Mesenchymal stem cell (in vitro differentiated cells and primary cell): ENCODE data around the gene RALGPS1.

ENCODE experiments used
- DNase-seq: peaks from one replicate; pipeline ENCODE4 v3.0.0-alpha.2; 2013
- H2AFZ ChIP-seq: one replicate; pipeline ENCODE4 v1.6.1; 2013; ENCODE audit warnings: low read depth, mild to moderate bottlenecking, control low read depth, inconsistent platforms, low read length, moderate library complexity
- H2AK5ac ChIP-seq: 2 replicates; pipeline ENCODE4 v1.6.1; 2013; ENCODE audit warnings: low read length, moderate library complexity, mild to moderate bottlenecking, inconsistent platforms; ENCODE audit not compliant: severe bottlenecking
- H2BK120ac ChIP-seq: one replicate; pipeline ENCODE4 v1.6.1; 2013; ENCODE audit warnings: low read depth, mild to moderate bottlenecking, inconsistent platforms, low read length, moderate library complexity
- H2BK12ac ChIP-seq, 2 experiments: one replicate each; pipeline ENCODE4 v1.6.1; 2013; ENCODE audit warnings: inconsistent platforms in 2 of 2, low read length in 2 of 2, mild to moderate bottlenecking in 2 of 2, moderate library complexity in 2 of 2, control low read depth in 1 of 2
- H2BK15ac ChIP-seq: one replicate; pipeline ENCODE4 v1.6.1; 2013; ENCODE audit warnings: mild to moderate bottlenecking, low read depth, inconsistent platforms; ENCODE audit not compliant: poor library complexity, severe bottlenecking
- H2BK5ac ChIP-seq: 2 replicates; pipeline ENCODE4 v1.6.1; 2013; ENCODE audit warnings: low read depth, mild to moderate bottlenecking, low read length, control low read depth, inconsistent platforms; ENCODE audit not compliant: poor library complexity, severe bottlenecking
- H3K14ac ChIP-seq, 2 experiments: one replicate each; pipeline ENCODE4 v1.6.1; 2013; ENCODE audit warnings: inconsistent platforms in 2 of 2, low read length in 2 of 2, control low read depth in 1 of 2, mild to moderate bottlenecking in 1 of 2, moderate library complexity in 1 of 2
- H3K18ac ChIP-seq, 2 experiments: one replicate each; pipeline ENCODE4 v1.6.1; 2013; ENCODE audit warnings: inconsistent platforms in 2 of 2, low read length in 2 of 2, control low read depth in 1 of 2, low read depth in 1 of 2, mild to moderate bottlenecking in 1 of 2
- H3K23ac ChIP-seq, 2 experiments: one replicate each; pipeline ENCODE4 v1.6.1; 2013; ENCODE audit warnings: inconsistent platforms in 2 of 2, low read length in 2 of 2, mild to moderate bottlenecking in 2 of 2, moderate library complexity in 2 of 2, control low read depth in 1 of 2
- H3K27ac ChIP-seq: 2 replicates; pipeline ENCODE4 v1.5.1; 2013; ENCODE audit warnings: mild to moderate bottlenecking, moderate library complexity, low read length, control low read depth, inconsistent platforms; ENCODE audit not compliant: poor library complexity, severe bottlenecking
- H3K27me3 ChIP-seq, 2 experiments: 2 replicates each; pipeline versions ENCODE4 v1.6.1 to v1.7.0; 2013; ENCODE audit warnings: low read length in 2 of 2, mild to moderate bottlenecking in 2 of 2, moderate library complexity in 2 of 2, control low read depth in 1 of 2, inconsistent platforms in 1 of 2; ENCODE audit not compliant: control insufficient read depth in 1 of 2, insufficient read depth in 1 of 2
- H3K36me3 ChIP-seq, 2 experiments: 2 replicates each; pipeline versions ENCODE4 v1.6.1 to v1.7.0; 2013; ENCODE audit warnings: low read length in 2 of 2, control low read depth in 1 of 2, inconsistent platforms in 1 of 2, low read depth in 1 of 2, mild to moderate bottlenecking in 1 of 2; ENCODE audit not compliant: insufficient read depth in 2 of 2, control insufficient read depth in 1 of 2
- H3K4ac ChIP-seq, 2 experiments: one replicate each; pipeline ENCODE4 v1.6.1; 2013; ENCODE audit warnings: inconsistent platforms in 2 of 2, low read length in 2 of 2, mild to moderate bottlenecking in 2 of 2, moderate library complexity in 2 of 2, control low read depth in 1 of 2, low read depth in 1 of 2
- H3K4me1 ChIP-seq: 2 replicates; pipeline ENCODE4 v1.6.1; 2013; ENCODE audit warnings: low read depth, low read length, control low read depth; ENCODE audit not compliant: control insufficient read depth, insufficient read depth
- H3K4me2 ChIP-seq: 2 replicates; pipeline ENCODE4 v1.6.1; 2013; ENCODE audit warnings: low read length, mild to moderate bottlenecking, inconsistent platforms; ENCODE audit not compliant: poor library complexity, severe bottlenecking
- H3K4me3 ChIP-seq, 2 experiments: 2 replicates each; pipeline versions ENCODE4 v1.5.1 to v1.7.0; 2013; ENCODE audit warnings: low read length in 2 of 2, mild to moderate bottlenecking in 2 of 2, control low read depth in 1 of 2, low read depth in 1 of 2; ENCODE audit not compliant: insufficient read depth in 1 of 2
- H3K79me1 ChIP-seq: replicated peaks from 2 replicates; pipeline ENCODE4 v1.6.1; 2013; ENCODE audit warnings: mild to moderate bottlenecking, control low read depth, low read length, inconsistent platforms; ENCODE audit not compliant: poor library complexity, severe bottlenecking
- H3K9ac ChIP-seq: 2 replicates; pipeline ENCODE4 v1.7.0; 2013; ENCODE audit warnings: mild to moderate bottlenecking, low read length, moderate library complexity
- H3K9me3 ChIP-seq: 2 replicates; pipeline ENCODE4 v1.7.0; 2013; ENCODE audit warnings: mild to moderate bottlenecking, low read length; ENCODE audit not compliant: control insufficient read depth
- H4K8ac ChIP-seq: one replicate; pipeline ENCODE4 v1.6.1; 2013; ENCODE audit warnings: inconsistent platforms, mild to moderate bottlenecking, low read length, moderate library complexity
- H4K91ac ChIP-seq: one replicate; pipeline ENCODE4 v1.6.1; 2013; ENCODE audit warnings: mild to moderate bottlenecking, low read length, inconsistent platforms
- WGBS: methylation state at CpG from one replicate; pipeline ENCODE4 v1.1.7; 2013; ENCODE audit warnings: mixed read lengths; 5-methylcytosine and 5-hydroxymethylcytosine counted together

Gene RALGPS1

GRCh38 chr9:127092041-127092608, 177.5 kb downstream of the RALGPS1 start:
- peaks cover 0 to 98% of the 10 kb centered on the region in 2 experiments for H3K36me3 ChIP-seq
- no peak overlapping the region for H3K18ac ChIP-seq
- no peak overlapping the region for H3K23ac ChIP-seq
- no peak overlapping the region for H4K91ac ChIP-seq
- no peak overlapping the region for H3K9ac ChIP-seq
- H3K79me1 ChIP-seq, result no peaks in the 10 kb centered on the region
- H3K14ac ChIP-seq, result no peak overlapping the region
- no peak overlapping the region for H2AK5ac ChIP-seq
- WGBS, result 90% methylated on average over 8 of the region's 11 CpGs
- peaks cover 6% of the 10 kb centered on the region for H3K4me1 ChIP-seq
- H3K4me3 ChIP-seq, result no peak overlapping the region
- no peak overlapping the region for H4K8ac ChIP-seq
- no peak overlapping the region for H3K27ac ChIP-seq
- H3K27me3 ChIP-seq, result peaks cover 0 to 61% of the 10 kb centered on the region in 2 experiments
- H2BK12ac ChIP-seq, result no peak overlapping the region
- no peaks in the 10 kb centered on the region for H3K9me3 ChIP-seq
- H3K4me2 ChIP-seq, result no peak overlapping the region
- no peak overlapping the region for H2BK15ac ChIP-seq
- H2BK120ac ChIP-seq, result no peak overlapping the region
- no peak overlapping the region for H2BK5ac ChIP-seq
- H2AFZ ChIP-seq, result no peak overlapping the region
- DNase-seq, result no peak
- no peak overlapping the region for H3K4ac ChIP-seq

GRCh38 chr9:127093319-127094020, 178.9 kb downstream of the RALGPS1 start:
- no peak overlapping the region for H4K91ac ChIP-seq
- H3K23ac ChIP-seq, result no peak overlapping the region
- no peak overlapping the region for H2AK5ac ChIP-seq
- H3K79me1 ChIP-seq, result no peaks in the 10 kb centered on the region
- no peak overlapping the region for H4K8ac ChIP-seq
- no peak overlapping the region for H2AFZ ChIP-seq
- no peak overlapping the region for H3K27ac ChIP-seq
- no peak overlapping the region for H2BK120ac ChIP-seq
- H3K4me3 ChIP-seq, result no peak overlapping the region
- peaks cover 6% of the 10 kb centered on the region for H3K4me1 ChIP-seq
- H3K18ac ChIP-seq, result no peak overlapping the region
- WGBS, result 92% methylated on average over 14 of the region's 17 CpGs
- no peak for DNase-seq
- H2BK12ac ChIP-seq, result no peak overlapping the region
- H2BK15ac ChIP-seq, result no peak overlapping the region
- peaks cover 0 to 98% of the 10 kb centered on the region in 2 experiments for H3K36me3 ChIP-seq
- no peak overlapping the region for H3K14ac ChIP-seq
- H3K27me3 ChIP-seq, result peaks cover 0 to 59% of the 10 kb centered on the region in 2 experiments
- no peak overlapping the region for H3K4ac ChIP-seq
- no peak overlapping the region for H3K4me2 ChIP-seq
- no peak overlapping the region for H2BK5ac ChIP-seq
- no peak overlapping the region for H3K9ac ChIP-seq
- H3K9me3 ChIP-seq, result no peaks in the 10 kb centered on the region

GRCh38 chr9:127095411-127095810, 180.8 kb downstream of the RALGPS1 start:
- Histone ChIP-seq H3K79me1 (no peaks in the 10 kb centered on the region), H3K4me2 (no peak overlapping the region), H3K9ac (no peak overlapping the region), H2BK12ac (no peak overlapping the region), H3K9me3 (no peaks in the 10 kb centered on the region), H4K91ac (no peak overlapping the region), H3K27me3 (peaks cover 0 to 49% of the 10 kb centered on the region in 2 experiments), H4K8ac (no peak overlapping the region), H3K4me1 (peaks cover 6% of the 10 kb centered on the region), H2AFZ (no peak overlapping the region), H2BK120ac (no peak overlapping the region), H3K36me3 (peaks cover 0 to 98% of the 10 kb centered on the region in 2 experiments), H3K23ac (no peak overlapping the region), H3K14ac (no peak overlapping the region), H3K27ac (no peak overlapping the region), H2AK5ac (no peak overlapping the region), H3K18ac (no peak overlapping the region), H2BK5ac (no peak overlapping the region), H2BK15ac (no peak overlapping the region), H3K4me3 (no peak overlapping the region), H3K4ac (no peak overlapping the region)
- DNase-seq, result no peak
- WGBS, result 95% methylated on average over 5 of the region's 5 CpGs

GRCh38 chr9:127096208-127096607, 181.6 kb downstream of the RALGPS1 start:
- H3K18ac ChIP-seq, result no peak overlapping the region
- no peak overlapping the region for H2BK120ac ChIP-seq
- no peak overlapping the region for H3K4ac ChIP-seq
- H2BK5ac ChIP-seq, result no peak overlapping the region
- no peak overlapping the region for H2AFZ ChIP-seq
- H3K9me3 ChIP-seq, result no peaks in the 10 kb centered on the region
- DNase-seq, result no peak
- no peak overlapping the region for H2BK15ac ChIP-seq
- H3K27ac ChIP-seq, result no peak overlapping the region
- no peak overlapping the region for H3K9ac ChIP-seq
- H3K27me3 ChIP-seq, result peaks cover 0 to 46% of the 10 kb centered on the region in 2 experiments
- H3K4me2 ChIP-seq, result no peak overlapping the region
- no peak overlapping the region for H2BK12ac ChIP-seq
- H3K79me1 ChIP-seq, result no peaks in the 10 kb centered on the region
- 92% methylated on average over 12 of the region's 13 CpGs for WGBS
- H3K4me3 ChIP-seq, result peak overlapping the region in 1 of 2 experiments; percentile 8
- H3K4me1 ChIP-seq, result peaks cover 6% of the 10 kb centered on the region
- peaks cover 0 to 98% of the 10 kb centered on the region in 2 experiments for H3K36me3 ChIP-seq
- H3K23ac ChIP-seq, result no peak overlapping the region
- no peak overlapping the region for H4K91ac ChIP-seq
- H2AK5ac ChIP-seq, result no peak overlapping the region
- H3K14ac ChIP-seq, result no peak overlapping the region
- no peak overlapping the region for H4K8ac ChIP-seq
